ENCODE measurements around the gene TMEM259.

DNA sequence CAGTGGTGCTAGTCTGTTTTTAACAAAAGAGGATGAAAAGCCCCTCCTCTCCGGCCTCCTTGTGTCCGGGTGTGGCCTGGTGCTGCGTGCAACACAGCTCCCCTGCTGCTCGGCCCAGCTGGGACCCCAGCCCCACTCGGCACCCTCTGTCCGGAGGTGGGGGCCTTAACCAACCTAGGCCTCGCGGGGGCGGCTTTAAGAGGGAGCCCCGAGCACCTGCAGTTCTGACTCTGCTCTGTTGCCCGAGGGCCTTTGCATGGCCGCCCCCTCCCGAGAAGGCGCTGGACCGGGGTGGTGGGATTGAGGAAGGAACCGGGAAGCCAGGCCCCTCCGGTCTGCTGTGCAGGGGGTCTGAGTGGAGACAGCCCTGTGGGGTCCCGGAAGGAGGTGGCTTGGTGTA lies 26.4 kb downstream of the TMEM259 start:
- TF ChIP-seq, protein P1, sequence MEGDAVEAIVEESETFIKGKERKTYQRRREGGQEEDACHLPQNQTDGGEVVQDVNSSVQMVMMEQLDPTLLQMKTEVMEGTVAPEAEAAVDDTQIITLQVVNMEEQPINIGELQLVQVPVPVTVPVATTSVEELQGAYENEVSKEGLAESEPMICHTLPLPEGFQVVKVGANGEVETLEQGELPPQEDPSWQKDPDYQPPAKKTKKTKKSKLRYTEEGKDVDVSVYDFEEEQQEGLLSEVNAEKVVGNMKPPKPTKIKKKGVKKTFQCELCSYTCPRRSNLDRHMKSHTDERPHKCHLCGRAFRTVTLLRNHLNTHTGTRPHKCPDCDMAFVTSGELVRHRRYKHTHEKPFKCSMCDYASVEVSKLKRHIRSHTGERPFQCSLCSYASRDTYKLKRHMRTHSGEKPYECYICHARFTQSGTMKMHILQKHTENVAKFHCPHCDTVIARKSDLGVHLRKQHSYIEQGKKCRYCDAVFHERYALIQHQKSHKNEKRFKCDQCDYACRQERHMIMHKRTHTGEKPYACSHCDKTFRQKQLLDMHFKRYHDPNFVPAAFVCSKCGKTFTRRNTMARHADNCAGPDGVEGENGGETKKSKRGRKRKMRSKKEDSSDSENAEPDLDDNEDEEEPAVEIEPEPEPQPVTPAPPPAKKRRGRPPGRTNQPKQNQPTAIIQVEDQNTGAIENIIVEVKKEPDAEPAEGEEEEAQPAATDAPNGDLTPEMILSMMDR (IDR thresholded peaks at IDR 0.05), result no peak
- TF ChIP-seq POLR2A (IDR thresholded peaks at IDR 0.05), result no peak
